Fibroblast of pulmonary artery (primary cell): ENCODE data around the gene NEU1.

Source experiments
- DNase-seq: peaks from one replicate; pipeline ENCODE4 v3.0.0-alpha.2; 2010; ENCODE audit warnings: low read depth
- H3K4me3 ChIP-seq: replicated peaks from 2 replicates; pipeline ENCODE4 v1.5.1; 2011; ENCODE audit warnings: low read depth, mild to moderate bottlenecking, control low read depth, low read length, moderate library complexity
- TF ChIP-seq, protein P1 (sequence below): IDR thresholded peaks from 2 replicates; pipeline ENCODE4 v1.5.1; 2011; ENCODE audit warnings: mild to moderate bottlenecking, control low read depth, low read length, inconsistent platforms; ENCODE audit errors: missing control alignments

The NEU1 gene

DNA sequence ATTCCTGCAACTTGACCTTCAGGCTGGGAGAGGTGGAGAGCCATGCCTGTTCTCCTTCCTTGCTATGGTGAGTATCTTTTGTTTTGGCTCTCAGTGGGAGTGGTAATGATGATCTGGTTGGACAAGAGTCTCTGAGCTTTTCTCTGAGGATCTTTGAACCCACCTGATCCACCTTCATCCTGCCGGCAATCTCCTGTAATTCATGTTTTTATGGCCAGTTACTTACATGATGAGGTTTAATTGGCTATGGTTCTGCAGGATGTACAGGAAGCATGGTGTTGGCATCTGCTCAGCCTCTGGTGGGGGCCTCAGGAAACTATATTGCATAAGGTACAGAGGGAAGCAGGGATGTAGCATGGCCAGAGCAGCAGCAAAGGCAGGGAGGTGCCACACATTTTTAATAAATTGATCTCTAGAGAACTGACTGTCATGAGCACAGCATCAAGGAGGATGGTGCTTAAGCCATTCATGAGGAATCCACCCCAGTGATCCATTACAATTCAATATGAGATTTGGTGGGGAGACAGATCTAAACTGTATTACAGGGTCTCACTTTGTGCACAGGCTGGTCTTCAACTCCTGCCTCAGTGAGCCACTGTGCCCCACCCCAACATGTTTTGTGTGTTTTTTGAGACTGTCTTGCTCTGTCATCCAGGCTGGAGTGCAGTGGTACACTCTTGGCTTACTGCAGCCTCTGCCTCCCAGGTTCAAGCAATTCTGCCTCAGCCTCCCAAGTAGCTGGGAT lies 25.1 kb downstream of the NEU1 start:
- TF ChIP-seq, protein P1, sequence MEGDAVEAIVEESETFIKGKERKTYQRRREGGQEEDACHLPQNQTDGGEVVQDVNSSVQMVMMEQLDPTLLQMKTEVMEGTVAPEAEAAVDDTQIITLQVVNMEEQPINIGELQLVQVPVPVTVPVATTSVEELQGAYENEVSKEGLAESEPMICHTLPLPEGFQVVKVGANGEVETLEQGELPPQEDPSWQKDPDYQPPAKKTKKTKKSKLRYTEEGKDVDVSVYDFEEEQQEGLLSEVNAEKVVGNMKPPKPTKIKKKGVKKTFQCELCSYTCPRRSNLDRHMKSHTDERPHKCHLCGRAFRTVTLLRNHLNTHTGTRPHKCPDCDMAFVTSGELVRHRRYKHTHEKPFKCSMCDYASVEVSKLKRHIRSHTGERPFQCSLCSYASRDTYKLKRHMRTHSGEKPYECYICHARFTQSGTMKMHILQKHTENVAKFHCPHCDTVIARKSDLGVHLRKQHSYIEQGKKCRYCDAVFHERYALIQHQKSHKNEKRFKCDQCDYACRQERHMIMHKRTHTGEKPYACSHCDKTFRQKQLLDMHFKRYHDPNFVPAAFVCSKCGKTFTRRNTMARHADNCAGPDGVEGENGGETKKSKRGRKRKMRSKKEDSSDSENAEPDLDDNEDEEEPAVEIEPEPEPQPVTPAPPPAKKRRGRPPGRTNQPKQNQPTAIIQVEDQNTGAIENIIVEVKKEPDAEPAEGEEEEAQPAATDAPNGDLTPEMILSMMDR, result no peak
- DNase-seq, result peak; percentile 53
- H3K4me3 ChIP-seq, result peak overlapping the region; percentile 80

DNA sequence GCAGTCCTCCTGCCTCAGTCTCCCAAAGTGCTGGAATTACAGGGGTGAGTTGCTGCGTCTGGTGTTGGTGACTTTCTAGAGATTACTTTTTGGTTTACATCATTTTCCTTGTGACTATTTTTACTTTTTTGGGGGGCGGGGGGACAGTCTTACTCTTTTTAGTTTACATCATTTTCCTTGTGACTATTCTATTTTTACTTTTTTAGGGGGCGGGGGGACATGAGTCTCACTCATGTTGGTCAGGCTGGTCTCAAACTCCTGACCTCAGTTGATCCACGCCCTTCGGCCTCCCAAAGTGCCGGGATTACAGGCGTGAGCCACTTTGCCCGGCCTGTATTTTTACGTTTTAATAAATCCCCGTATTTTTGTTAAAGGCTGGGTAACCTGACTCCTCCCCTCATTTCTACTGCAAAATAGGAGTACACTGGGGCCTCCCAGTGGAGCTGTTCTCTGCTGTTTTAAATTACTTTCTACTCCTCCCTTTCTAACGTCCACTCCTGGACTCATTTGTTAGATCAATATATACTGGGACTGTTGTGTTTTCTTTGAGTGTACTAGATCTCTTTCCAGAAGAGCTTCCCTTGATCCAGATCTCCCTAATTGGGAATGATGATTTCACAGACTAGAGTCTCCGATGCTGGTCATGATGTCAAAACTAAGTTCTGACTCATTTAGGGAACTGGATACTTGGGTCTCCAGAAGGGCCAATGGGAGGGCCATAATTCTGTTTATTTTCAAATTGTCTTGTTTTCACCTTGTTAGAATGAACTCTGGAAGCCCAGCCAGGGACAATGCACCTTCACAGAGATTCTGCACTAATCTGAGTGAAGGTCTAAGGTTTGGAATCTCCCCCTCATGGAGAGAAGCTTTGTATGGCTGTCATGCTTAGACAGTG lies 25.9 kb downstream of the NEU1 start:
- H3K4me3 ChIP-seq, result peak overlapping the region; percentile 80
- TF ChIP-seq, protein P1, result peak; percentile 6
- peak; percentile 48 for DNase-seq

DNA sequence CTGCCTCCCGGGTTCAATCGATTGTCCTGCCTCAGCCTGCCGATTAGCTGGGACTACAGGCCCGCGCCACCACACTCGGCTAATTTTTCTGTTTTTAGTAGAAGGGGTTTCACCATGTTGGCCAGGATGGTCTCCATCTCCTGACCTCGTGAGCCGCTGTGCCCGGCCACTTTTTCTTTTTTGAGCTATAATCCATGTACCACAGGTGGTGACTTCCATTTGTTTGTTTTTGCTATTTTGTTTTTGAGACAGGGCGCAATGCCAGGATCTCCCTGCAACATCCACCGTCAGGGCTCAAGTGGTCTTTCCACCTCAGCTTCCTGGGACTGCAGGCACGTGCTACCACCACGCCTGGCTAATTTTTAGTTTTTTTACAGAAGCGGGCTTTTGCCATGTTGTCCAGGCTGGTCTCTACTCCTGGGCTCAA lies 26.6 kb downstream of the NEU1 start:
- peak overlapping the region; percentile 80 for H3K4me3 ChIP-seq
- TF ChIP-seq, protein P1, result no peak
- no peak for DNase-seq

DNA sequence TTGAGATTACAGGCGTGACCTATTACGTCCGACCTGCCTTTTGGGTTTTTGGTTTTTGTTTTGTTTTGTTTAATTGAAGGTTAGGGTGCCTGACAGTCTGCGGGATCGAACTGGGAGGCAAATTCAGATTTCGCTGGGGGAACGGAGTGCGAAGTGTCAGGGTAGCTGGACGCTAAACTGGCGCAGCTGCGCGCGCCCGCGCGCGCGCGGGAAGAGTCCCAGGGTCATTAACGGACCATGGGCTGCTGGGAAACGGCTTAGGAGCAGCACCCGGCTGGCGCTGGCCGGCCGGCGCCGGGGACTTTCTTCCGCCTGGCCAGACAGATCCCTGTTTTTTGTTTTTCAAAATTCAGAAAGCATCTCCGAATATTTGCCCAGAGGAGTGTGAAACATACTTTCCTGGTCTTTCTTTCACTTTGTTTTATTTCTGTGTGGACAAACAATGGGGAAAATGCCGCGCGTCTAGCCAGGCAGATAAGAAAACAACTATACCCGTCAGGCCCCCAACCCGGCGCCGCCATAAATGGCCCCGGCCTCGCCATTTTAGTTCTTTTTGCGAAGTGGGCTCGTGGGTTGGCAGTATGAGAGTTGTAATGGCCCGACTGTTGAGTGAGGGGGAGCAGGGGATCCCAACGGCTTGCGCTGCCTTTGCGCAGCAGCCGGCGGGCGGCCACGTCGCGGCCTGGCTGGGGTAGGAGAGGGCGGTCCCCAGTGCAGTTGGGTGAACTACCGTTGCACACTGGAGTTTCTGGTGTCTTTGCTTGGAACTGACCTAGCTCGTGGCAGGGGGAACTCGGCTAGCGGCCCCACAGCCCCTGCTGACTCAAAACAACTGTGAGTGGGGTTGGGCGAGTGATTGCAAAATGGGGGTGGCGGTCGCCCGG lies 28.0 kb downstream of the NEU1 start:
- H3K4me3 ChIP-seq, result peak overlapping the region; percentile 80
- DNase-seq, result peak; percentile 85
- TF ChIP-seq, protein P1, result no peak

DNA sequence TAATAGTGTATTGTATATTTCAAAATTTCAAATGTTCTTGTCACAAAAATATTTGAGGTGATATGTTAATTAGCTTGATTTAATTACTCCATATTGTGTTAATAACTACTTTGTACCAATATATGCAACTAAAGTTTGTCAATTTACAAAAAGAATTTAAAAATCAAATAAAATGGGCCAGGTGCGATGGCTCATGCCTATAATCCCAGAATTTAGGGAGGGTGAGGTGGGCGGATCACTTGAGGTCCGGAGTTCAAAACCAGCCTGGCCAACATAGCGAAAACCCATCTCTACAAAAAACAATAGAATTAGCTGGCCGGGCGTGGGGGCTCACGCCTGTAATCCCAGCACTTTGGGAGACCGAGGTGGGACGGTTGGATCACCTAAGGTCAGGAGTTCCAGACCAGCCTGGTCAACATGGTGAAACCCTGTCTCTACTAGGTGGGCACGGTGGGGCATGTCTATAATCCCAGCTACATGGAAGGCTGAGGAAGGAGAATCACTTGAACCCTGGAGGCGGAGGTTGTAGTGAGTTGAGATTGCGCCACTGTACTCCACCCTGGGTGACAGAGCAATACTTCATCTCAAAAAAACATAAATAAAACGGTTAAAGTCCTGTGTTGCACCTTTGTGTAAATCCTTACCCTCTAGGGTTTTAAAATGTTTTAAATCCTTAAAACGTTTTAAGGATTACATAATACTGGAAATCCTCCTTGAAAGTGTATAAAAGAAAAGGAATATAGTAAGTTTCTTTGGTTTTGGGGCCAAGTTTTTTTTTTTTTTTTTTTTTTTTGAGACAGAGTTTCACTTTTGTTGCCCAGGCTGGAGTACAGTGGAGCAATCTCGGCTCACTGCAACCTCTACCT lies 31.0 kb downstream of the NEU1 start:
- TF ChIP-seq, protein P1, result no peak
- peak overlapping the region; percentile 71 for H3K4me3 ChIP-seq
- DNase-seq, result no peak

DNA sequence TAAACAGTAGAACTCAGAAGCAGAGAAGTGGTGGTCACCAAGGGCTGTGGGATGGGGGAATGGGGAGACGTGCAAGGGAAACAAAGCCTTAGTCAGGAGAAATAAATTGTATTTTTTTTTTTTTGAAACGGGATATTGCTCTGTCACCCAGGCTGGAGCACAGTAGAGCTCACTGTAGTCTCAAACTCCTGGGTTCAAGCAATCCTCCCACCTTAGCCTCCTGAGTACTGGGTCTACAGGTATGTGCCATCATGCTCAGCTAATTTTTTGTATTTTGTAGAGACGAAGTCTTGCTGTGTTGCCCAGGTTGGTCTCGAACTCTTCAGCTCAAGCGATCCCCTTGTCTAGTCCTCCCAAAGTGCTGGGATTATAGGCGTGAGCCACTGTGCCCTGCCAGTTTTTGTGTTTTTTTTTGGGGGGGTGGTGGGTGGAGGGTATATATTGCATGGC lies 31.7 kb downstream of the NEU1 start:
- H3K4me3 ChIP-seq, result peak overlapping the region; percentile 71
- TF ChIP-seq, protein P1, result no peak
- no peak for DNase-seq
